IMR-90 (cell line): Measurements from ENCODE around the gene MEF2D. TPM values are rescaled to one million over a fixed set of nuclear protein-coding genes. Genes with fewer than 3 reads are reported as not detected.

Experiments used
- ATAC-seq: fragments of 200-7000 bp; cut with Tn5 transposase; 2 replicates; pipeline ENCODE4 v1.9.1; 2020; ENCODE audit warnings: low read depth, mild to moderate bottlenecking, moderate library complexity
- BruUV-seq: library from RNA; stranded (reverse); fragments of 400-500 nt; replicated peaks from 2 replicates; lab custom pipeline; 2021; lab: Mats Ljungman, UMichigan
- CTCF ChIA-PET: fragments of 300-600 bp; formaldehyde crosslinking; extraction: SDS; loops from one replicate; lab custom pipeline; 2021; ENCODE audit warnings: antibody characterized with exemption; lab: Yijun Ruan, JAX
- POLR2A ChIA-PET: fragments of 300-600 bp; sonication (Branson Sonifier 250); formaldehyde crosslinking; loops from one replicate; lab custom pipeline; 2022; ENCODE audit warnings: antibody characterized with exemption; ENCODE audit not compliant: unreplicated experiment; lab: Charles Lee
- DNase-seq: peaks from one replicate; pipeline ENCODE4 v3.0.0; 2013
- H2AFZ ChIP-seq: replicated peaks from 2 replicates; pipeline ENCODE3; 2013; ENCODE audit warnings: low read length, mild to moderate bottlenecking; ENCODE audit not compliant: poor library complexity
- H2AK5ac ChIP-seq: 2 replicates; pipeline ENCODE4 v1.6.1; 2013; ENCODE audit warnings: low read depth, low read length, inconsistent platforms
- H2AK9ac ChIP-seq: replicated peaks from 2 replicates; pipeline ENCODE3; 2013; ENCODE audit warnings: mild to moderate bottlenecking, low read depth, low read length, moderate library complexity; ENCODE audit not compliant: poor library complexity
- H2BK120ac ChIP-seq: 2 replicates; pipeline ENCODE4 v1.6.1; 2013; ENCODE audit warnings: low read depth, low read length, inconsistent platforms
- H2BK15ac ChIP-seq: 3 replicates; pipeline ENCODE4 v1.6.1; 2013; ENCODE audit warnings: low read depth, low read length, inconsistent platforms
- H2BK20ac ChIP-seq: 2 replicates; pipeline ENCODE4 v1.6.1; 2013; ENCODE audit warnings: low read depth, mild to moderate bottlenecking, inconsistent platforms, low read length, moderate library complexity
- H2BK5ac ChIP-seq: 2 replicates; pipeline ENCODE4 v1.6.1; 2013; ENCODE audit warnings: mild to moderate bottlenecking, low read depth, low read length, inconsistent platforms; ENCODE audit not compliant: poor library complexity, severe bottlenecking
- H3K14ac ChIP-seq: replicated peaks from 2 replicates; pipeline ENCODE4 v1.6.1; 2013; ENCODE audit warnings: low read depth, low read length, inconsistent platforms
- H3K18ac ChIP-seq: 2 replicates; pipeline ENCODE4 v1.6.1; 2013; ENCODE audit warnings: low read depth, low read length, control low read depth
- H3K23ac ChIP-seq: 2 replicates; pipeline ENCODE4 v1.6.1; 2013; ENCODE audit warnings: low read depth, low read length, inconsistent platforms
- H3K27ac ChIP-seq: 2 replicates; pipeline ENCODE4 v1.5.1; 2013; ENCODE audit warnings: mild to moderate bottlenecking, control low read depth, low read length; ENCODE audit not compliant: insufficient read depth
- H3K27me3 ChIP-seq: 2 replicates; pipeline ENCODE4 v1.6.1; 2013; ENCODE audit warnings: low read length; ENCODE audit not compliant: control insufficient read depth, insufficient read depth
- H3K36me3 ChIP-seq: 2 replicates; pipeline ENCODE4 v1.6.1; 2013; ENCODE audit warnings: low read length, mixed read lengths; ENCODE audit not compliant: control insufficient read depth, insufficient read depth
- H3K4ac ChIP-seq: 2 replicates; pipeline ENCODE4 v1.6.1; 2013; ENCODE audit warnings: low read depth, low read length, inconsistent platforms
- H3K4me1 ChIP-seq: 2 replicates; pipeline ENCODE4 v1.6.1; 2013; ENCODE audit warnings: low read length, mixed read lengths; ENCODE audit not compliant: control insufficient read depth, insufficient read depth
- H3K4me2 ChIP-seq: 2 replicates; pipeline ENCODE4 v1.6.1; 2013; ENCODE audit warnings: low read depth, mild to moderate bottlenecking, control low read depth, low read length, moderate library complexity
- H3K4me3 ChIP-seq: 2 replicates; pipeline ENCODE4 v1.5.1; 2013; ENCODE audit warnings: low read depth, mild to moderate bottlenecking, control low read depth, low read length, moderate library complexity; ENCODE audit not compliant: insufficient read depth
- H3K56ac ChIP-seq: 2 replicates; pipeline ENCODE4 v1.6.1; 2013; ENCODE audit warnings: low read length, inconsistent platforms; ENCODE audit not compliant: insufficient read depth; ENCODE audit errors: extremely low read depth
- H3K79me1 ChIP-seq, 2 experiments: 2 replicates each; pipeline ENCODE4 v1.6.1; 2013; ENCODE audit warnings: low read length in 2 of 2, inconsistent platforms in 1 of 2, low read depth in 1 of 2
- H3K9ac ChIP-seq: 2 replicates; pipeline ENCODE4 v1.6.1; 2013; ENCODE audit warnings: low read depth, low read length, control low read depth
- H3K9me1 ChIP-seq: 2 replicates; pipeline ENCODE4 v1.6.1; 2013; ENCODE audit warnings: low read length, inconsistent platforms; ENCODE audit not compliant: insufficient read depth
- H3K9me3 ChIP-seq: 2 replicates; pipeline ENCODE4 v1.6.1; 2013; ENCODE audit warnings: low read length; ENCODE audit not compliant: control insufficient read depth, insufficient read depth
- H4K20me1 ChIP-seq: 2 replicates; pipeline ENCODE4 v1.6.1; 2013; ENCODE audit warnings: low read length, inconsistent platforms; ENCODE audit not compliant: insufficient read depth
- H4K5ac ChIP-seq: 2 replicates; pipeline ENCODE4 v1.6.1; 2013; ENCODE audit warnings: mild to moderate bottlenecking, low read depth, low read length, control low read depth
- H4K8ac ChIP-seq, 2 experiments: 2 replicates each; pipeline ENCODE4 v1.6.1; 2013; ENCODE audit warnings: low read depth in 2 of 2, low read length in 2 of 2, control low read depth in 1 of 2, inconsistent platforms in 1 of 2
- H4K91ac ChIP-seq: 2 replicates; pipeline ENCODE4 v1.6.1; 2013; ENCODE audit warnings: low read depth, low read length, inconsistent platforms; ENCODE audit not compliant: insufficient read depth
- BHLHE40 ChIP-seq: fragments of 150-350 bp; IDR thresholded peaks from 2 replicates; pipeline ENCODE4 v1.6.1; 2016; ENCODE audit warnings: mild to moderate bottlenecking, low read depth, low read length
- CEBPB ChIP-seq: IDR thresholded peaks from 2 replicates; pipeline ENCODE4 v1.6.1; 2012; ENCODE audit warnings: low read depth, low read length, improper control_type of control experiment
- MAFK ChIP-seq: IDR thresholded peaks from 2 replicates; pipeline ENCODE4 v1.6.1; 2012; ENCODE audit warnings: low read depth, low read length, improper control_type of control experiment
- WGBS, 2 experiments: methylation state at CpG; one replicate each; pipeline versions ENCODE4 v1.1.5 to v1.1.7; 2013; ENCODE audit warnings: missing lambda C conversion rate in 2 of 2; ENCODE audit not compliant: insufficient read length in 1 of 2; ENCODE audit errors: extremely low coverage in 2 of 2; 5-methylcytosine and 5-hydroxymethylcytosine counted together
- dilution Hi-C: fragments of 300-500 bp; cut with HindIII; formaldehyde crosslinking; loops from one replicate; pipeline ENCODE4 v1.14.3; 2018; ENCODE audit warnings: low sequenced_read_pairs; ENCODE audit not compliant: unreplicated experiment
- in situ Hi-C: fragments of 300-500 bp; cut with MboI; formaldehyde crosslinking; loops from 3 replicates; pipeline ENCODE4 v1.14.3; 2019; ENCODE audit warnings: low sequenced_read_pairs, inconsistent platforms, mixed read lengths
- intact Hi-C: fragments of 100-400 bp; cut with micrococcal nuclease; formaldehyde crosslinking; loops from 2 replicates; pipeline ENCODE4 v1.10.0; 2022
- polyA plus RNA-seq, 3 experiments: library from polyadenylated mRNA; depleted of rRNA; stranded (reverse); fragments of >200 nt; gene quantifications; 2 replicates each; pipeline ENCODE4 v1.2.3, GENCODE V29; 2012; ENCODE audit warnings: low replicate concordance in 1 of 3
- total RNA-seq: library from RNA; depleted of rRNA; stranded (reverse); fragments of >200 nt; gene quantifications from 2 replicates; pipeline ENCODE4 v1.2.3, GENCODE V29; 2012
- TF ChIP-seq, protein P1 (sequence below): conservative IDR thresholded peaks from 2 replicates; pipeline ENCODE4 v1.5.1; 2012; ENCODE audit warnings: mild to moderate bottlenecking, low read depth, low read length, improper control_type of control experiment
- TF ChIP-seq, protein P2 (sequence below): fragments of 150-350 bp; IDR thresholded peaks from 2 replicates; pipeline ENCODE4 v1.6.1; 2017; ENCODE audit warnings: mild to moderate bottlenecking, antibody characterized with exemption, low read length, low read depth

The MEF2D gene
- total and polyA plus RNA-seq, 2 of the 4 experiments (the other 2 are of a cell fraction) = 2.9 to 20.0 TPM

DNA sequence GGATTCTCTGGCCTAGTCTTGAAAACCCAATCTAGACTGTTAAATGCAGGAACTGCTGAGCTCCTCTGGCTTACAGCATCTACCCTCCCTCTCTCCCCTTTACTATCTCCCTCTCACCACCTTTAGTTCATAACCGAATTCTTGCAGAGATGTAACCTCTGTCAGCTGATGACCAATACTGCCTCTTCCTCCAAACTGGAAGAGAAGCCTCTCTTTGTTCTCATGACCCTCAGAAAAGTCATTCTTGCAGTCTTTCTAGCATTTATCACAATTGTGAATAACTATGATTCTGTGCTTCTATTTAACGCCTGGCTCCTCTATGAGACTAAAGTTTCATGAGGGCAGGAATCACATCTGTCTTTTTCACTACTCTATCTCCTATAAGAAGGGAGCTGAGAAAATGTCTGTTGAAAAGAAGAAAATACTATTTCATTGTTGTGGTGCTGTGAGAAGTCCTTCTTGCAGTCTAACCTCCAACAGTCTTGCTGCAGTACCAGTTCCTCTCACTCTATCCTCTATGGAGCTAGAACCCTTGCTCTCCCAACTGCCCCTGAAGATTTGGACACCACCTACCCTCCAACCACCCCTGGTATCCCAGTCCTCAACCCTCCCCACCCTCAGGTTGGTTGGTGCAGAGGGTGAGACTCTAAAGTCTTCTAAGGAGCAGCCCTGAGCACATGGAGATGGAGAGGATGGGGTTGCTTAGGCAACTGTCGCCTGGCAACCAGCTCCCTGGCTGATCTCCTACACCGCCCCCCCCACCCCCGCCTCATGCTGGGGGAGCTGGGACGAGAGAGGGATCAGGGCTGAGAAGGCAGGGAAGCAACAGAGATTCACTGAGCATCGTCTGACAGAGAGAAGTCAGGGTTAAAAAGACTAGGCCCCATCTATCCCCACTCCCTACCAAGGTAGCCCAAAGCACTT, 13.9 kb downstream of the MEF2D start:
- DNase-seq (no peak), ATAC-seq (no peak)
- Histone ChIP-seq H2BK20ac (no peak overlapping the region), H4K8ac (no peak overlapping the region), H2BK15ac (no peak overlapping the region), H3K4me2 (no peak overlapping the region), H3K9me1 (peaks cover 69% of the 10 kb centered on the region), H3K18ac (no peak overlapping the region), H3K79me1 (peaks cover 8 to 100% of the 10 kb centered on the region in 2 experiments; a peak in 3 of 4 replicates), H4K91ac (no peak overlapping the region), H3K9me3 (no peaks in the 10 kb centered on the region), H4K5ac (no peak overlapping the region), H3K56ac (no peak overlapping the region), H2AK5ac (no peak overlapping the region), H4K20me1 (peaks cover 100% of the 10 kb centered on the region), H3K4me1 (peaks cover 39% of the 10 kb centered on the region), H2BK5ac (no peak overlapping the region), H3K4me3 (no peak overlapping the region), H3K4ac (no peak overlapping the region), H3K36me3 (peaks cover 20% of the 10 kb centered on the region), H2AK9ac (no peak overlapping the region), H3K27ac (no peak overlapping the region), H3K23ac (no peak overlapping the region), H2AFZ (no peak overlapping the region), H2BK120ac (no peak overlapping the region), H3K14ac (no peak overlapping the region), H3K27me3 (no peaks in the 10 kb centered on the region), H3K9ac (no peak overlapping the region)
- dilution Hi-C loops = no loop called here
- ChIA-PET POLR2A (no interaction called here), CTCF (no interaction called here)
- in situ Hi-C loops = no loop called here
- TF ChIP-seq MAFK = no peak
- no peak for TF ChIP-seq CEBPB
- TF ChIP-seq, protein P1, sequence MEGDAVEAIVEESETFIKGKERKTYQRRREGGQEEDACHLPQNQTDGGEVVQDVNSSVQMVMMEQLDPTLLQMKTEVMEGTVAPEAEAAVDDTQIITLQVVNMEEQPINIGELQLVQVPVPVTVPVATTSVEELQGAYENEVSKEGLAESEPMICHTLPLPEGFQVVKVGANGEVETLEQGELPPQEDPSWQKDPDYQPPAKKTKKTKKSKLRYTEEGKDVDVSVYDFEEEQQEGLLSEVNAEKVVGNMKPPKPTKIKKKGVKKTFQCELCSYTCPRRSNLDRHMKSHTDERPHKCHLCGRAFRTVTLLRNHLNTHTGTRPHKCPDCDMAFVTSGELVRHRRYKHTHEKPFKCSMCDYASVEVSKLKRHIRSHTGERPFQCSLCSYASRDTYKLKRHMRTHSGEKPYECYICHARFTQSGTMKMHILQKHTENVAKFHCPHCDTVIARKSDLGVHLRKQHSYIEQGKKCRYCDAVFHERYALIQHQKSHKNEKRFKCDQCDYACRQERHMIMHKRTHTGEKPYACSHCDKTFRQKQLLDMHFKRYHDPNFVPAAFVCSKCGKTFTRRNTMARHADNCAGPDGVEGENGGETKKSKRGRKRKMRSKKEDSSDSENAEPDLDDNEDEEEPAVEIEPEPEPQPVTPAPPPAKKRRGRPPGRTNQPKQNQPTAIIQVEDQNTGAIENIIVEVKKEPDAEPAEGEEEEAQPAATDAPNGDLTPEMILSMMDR = no peak
- TF ChIP-seq, protein P2, sequence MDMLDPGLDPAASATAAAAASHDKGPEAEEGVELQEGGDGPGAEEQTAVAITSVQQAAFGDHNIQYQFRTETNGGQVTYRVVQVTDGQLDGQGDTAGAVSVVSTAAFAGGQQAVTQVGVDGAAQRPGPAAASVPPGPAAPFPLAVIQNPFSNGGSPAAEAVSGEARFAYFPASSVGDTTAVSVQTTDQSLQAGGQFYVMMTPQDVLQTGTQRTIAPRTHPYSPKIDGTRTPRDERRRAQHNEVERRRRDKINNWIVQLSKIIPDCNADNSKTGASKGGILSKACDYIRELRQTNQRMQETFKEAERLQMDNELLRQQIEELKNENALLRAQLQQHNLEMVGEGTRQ = no peak
- TF ChIP-seq BHLHE40 = no peak
- BruUV-seq = no TSS peak
- 80% methylated on average over 1 of the region's 7 CpGs; no CpG with 5 or more reads in 1 of the 2 experiments for WGBS, 2 experiments
- intact Hi-C loops = no loop called here
